Glutamatergic neuron (in vitro differentiated cells): ENCODE measurements around the gene CABP4. TPM values are rescaled to one million over a fixed set of nuclear protein-coding genes. Genes with fewer than 3 reads are reported as not detected.
A peak's percentile ranks its signal among the peaks of the same experiment; 100 is the strongest.

Experiments used
- DNase-seq: peaks from one replicate; pipeline ENCODE4 v3.0.0; 2022
- H3K27ac Mint-ChIP-seq: one replicate; pipeline ENCODE4 v1.8.0; 2020; ENCODE audit warnings: mild to moderate bottlenecking, mixed read lengths, inconsistent platforms; ENCODE audit not compliant: unreplicated experiment
- H3K27me3 Mint-ChIP-seq: one replicate; pipeline ENCODE4 v1.8.0; 2020; ENCODE audit warnings: mild to moderate bottlenecking, moderate library complexity, mixed read lengths, inconsistent platforms; ENCODE audit not compliant: unreplicated experiment
- H3K36me3 Mint-ChIP-seq: one replicate; pipeline ENCODE4 v1.8.0; 2020; ENCODE audit warnings: mild to moderate bottlenecking, mixed read lengths, inconsistent platforms; ENCODE audit not compliant: unreplicated experiment
- H3K4me1 Mint-ChIP-seq: one replicate; pipeline ENCODE4 v1.8.0; 2020; ENCODE audit warnings: mild to moderate bottlenecking, low read depth, mixed read lengths, inconsistent platforms; ENCODE audit not compliant: unreplicated experiment
- H3K4me3 Mint-ChIP-seq: one replicate; pipeline ENCODE4 v1.8.0; 2020; ENCODE audit warnings: mild to moderate bottlenecking, mixed read lengths, inconsistent platforms; ENCODE audit not compliant: unreplicated experiment
- H3K9me3 Mint-ChIP-seq: one replicate; pipeline ENCODE4 v1.8.0; 2020; ENCODE audit warnings: mild to moderate bottlenecking, moderate library complexity, mixed read lengths, inconsistent platforms; ENCODE audit not compliant: unreplicated experiment
- CTCF ChIP-seq: fragments of 200-600 bp; sonication (generic); IDR thresholded peaks from one replicate; pipeline ENCODE4 v1.5.0; 2021; ENCODE audit not compliant: partially characterized antibody, unreplicated experiment
- total RNA-seq: library from RNA; stranded (reverse); fragmentation: NEBNext Ultra II Directional; extraction: Animal tissue kit (Norgen Biotek cat#: 25700); gene quantifications from one replicate; pipeline ENCODE4 v1.2.1, GENCODE V29; 2021; ENCODE audit not compliant: unreplicated experiment

Gene CABP4
- total RNA-seq, 1 donor from 2014 or later = not detected

DNA sequence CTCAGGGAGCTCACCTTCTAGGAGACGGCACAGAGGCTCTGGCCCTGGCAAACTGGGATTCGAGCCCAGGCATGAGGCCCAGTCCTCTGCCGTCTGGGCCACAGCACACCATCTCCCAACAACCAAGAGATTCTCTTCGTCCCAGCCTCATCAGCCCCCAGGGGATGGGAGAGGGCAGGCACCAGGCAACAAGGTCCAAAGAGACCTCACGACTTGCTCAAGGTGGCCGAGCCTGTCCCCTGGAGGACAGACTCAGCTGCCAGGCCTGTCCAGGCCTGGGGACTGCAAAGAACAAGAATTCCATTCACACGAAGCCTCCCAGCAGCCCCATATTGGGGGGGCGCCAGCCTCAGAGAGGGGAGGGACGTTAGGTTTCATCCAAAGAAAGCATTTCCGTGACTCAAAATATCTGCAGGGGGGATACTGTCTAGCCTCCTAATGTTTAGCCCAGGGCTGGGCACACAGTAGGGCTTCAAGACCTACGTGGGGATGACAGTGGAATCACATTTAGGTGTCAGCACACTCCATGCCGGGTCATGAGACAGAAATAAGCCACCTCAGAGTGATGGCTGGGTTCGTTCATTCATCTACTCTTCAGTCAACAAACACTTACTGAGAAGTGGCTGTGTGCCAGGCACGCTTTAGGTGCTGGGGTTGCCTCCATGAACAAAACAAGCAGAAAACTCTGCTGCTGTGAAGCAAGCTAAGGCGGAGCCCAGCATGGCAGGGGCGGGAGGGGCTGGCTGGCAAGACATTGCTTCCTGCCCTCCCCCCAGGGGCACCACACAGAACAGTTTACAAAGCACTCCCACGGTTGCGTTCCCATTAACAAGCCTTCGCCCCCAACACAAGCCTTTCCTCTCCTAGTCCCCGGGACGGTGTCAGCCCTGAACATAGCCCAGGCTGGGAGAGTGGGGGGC, 38.5 kb upstream of the CABP4 start:
- peak overlapping the region; percentile 46 for H3K4me3 Mint-ChIP-seq
- DNase-seq = no peak
- peaks cover 6% of the 10 kb centered on the region for H3K4me1 Mint-ChIP-seq
- H3K27me3 Mint-ChIP-seq = peaks cover 20% of the 10 kb centered on the region
- TF ChIP-seq CTCF = no peak
- no peaks in the 10 kb centered on the region for H3K9me3 Mint-ChIP-seq
- no peak overlapping the region for H3K27ac Mint-ChIP-seq
- no peaks in the 10 kb centered on the region for H3K36me3 Mint-ChIP-seq

- peaks cover 20% of the 10 kb centered on the region for H3K27me3 Mint-ChIP-seq
- no peak for TF ChIP-seq CTCF
- no peak for DNase-seq
- H3K36me3 Mint-ChIP-seq = no peaks in the 10 kb centered on the region
- no peaks in the 10 kb centered on the region for H3K9me3 Mint-ChIP-seq
- no peak overlapping the region for H3K4me3 Mint-ChIP-seq
- H3K27ac Mint-ChIP-seq = no peak overlapping the region
- peaks cover 6% of the 10 kb centered on the region for H3K4me1 Mint-ChIP-seq
Observed at GRCh38 chr11:67417425-67417824, 37.7 kb upstream of the CABP4 start.

DNA sequence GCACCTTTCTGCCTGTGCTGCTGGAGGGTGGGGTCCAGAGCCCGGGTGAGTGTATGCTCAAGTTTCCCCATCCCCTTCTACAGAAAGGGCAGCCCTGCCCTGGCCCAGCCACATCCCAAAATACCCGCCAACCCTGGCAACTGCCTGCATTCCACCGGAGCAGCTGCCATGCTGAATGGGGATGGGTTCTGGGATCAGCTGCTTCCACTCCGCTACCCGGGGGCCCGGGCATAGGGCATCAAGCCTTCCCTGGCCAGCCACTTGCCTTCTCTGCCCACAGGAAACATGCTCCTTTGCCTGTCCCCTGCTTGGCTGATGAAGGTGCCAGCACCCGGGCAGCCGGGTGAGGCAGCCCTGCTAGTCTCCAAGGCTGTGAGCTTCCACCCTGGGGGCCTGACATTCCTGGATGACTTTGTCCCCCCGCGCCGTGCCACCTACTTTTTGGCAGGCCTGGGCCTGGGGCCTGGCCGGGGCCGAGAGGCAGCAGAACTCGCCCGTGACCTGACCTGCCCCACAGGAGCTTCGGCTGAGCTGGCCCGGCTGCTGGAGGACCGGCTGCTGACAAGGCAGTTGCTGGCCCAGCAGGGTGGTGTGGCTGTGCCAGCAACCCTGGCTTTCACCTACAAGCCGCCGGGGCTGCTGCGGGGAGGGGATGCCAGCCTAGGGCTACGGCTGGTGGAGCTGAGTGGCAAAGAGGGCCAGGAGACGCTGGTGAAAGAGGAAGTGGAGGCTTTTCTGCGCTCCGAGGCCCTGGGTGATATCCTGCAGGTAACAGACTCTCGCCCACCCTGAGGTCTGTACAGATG, 36.5 kb upstream of the CABP4 start:
- Mint-ChIP-seq H3K36me3 (no peaks in the 10 kb centered on the region), H3K4me1 (no peaks in the 10 kb centered on the region), H3K4me3 (no peak overlapping the region), H3K27me3 (peaks cover 16% of the 10 kb centered on the region), H3K9me3 (peaks cover 2% of the 10 kb centered on the region), H3K27ac (no peak overlapping the region)
- TF ChIP-seq CTCF = no peak
- no peak for DNase-seq

DNA sequence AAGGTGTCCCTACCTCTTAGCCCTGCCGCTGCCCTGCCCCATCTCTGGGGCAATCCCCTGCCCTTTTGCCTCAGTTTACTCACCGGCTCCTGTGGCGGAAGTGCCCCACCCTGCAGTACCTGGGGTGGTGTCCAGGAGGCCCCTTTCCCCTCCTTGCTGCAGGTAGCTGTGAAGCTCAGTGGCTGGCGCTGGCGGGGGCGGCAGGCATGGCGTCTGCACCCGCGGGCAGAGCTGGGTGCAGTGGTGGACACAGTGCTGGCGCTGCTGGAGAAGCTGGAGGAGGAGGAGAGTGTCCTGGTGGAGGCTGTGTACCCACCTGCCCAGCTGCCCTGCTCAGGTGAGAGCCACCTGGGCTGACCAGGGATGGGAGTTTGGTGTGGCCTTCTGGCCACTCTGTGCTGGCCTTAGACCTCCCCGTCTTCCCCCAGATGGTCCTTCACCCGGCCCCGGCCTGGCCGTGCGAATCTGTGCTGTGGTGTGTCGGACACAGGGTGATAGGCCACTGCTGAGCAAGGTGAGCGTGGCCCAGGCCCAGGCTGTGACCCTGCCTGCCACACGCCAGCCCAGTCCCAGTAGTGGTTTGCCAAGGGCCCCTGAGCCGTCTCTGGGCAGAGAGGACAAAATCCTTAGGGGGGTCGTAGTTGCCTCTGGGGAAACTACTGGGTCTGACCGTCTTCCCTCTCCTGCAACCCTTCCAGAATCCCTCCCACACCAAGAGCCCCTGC, 35.7 kb upstream of the CABP4 start:
- Mint-ChIP-seq H3K27ac (no peak overlapping the region), H3K36me3 (no peaks in the 10 kb centered on the region), H3K9me3 (peaks cover 2% of the 10 kb centered on the region), H3K4me3 (no peak overlapping the region), H3K27me3 (peaks cover 16% of the 10 kb centered on the region), H3K4me1 (no peaks in the 10 kb centered on the region)
- no peak for DNase-seq
- no peak for TF ChIP-seq CTCF
